Stimulated activated CD8-positive, alpha-beta memory T cell treated with anti-CD3 and anti-CD28 coated beads, Interleukin-12 subunit alpha, Interleukin-12 subunit beta, amount 100 ng/mL, for 24 hours (primary cell): ENCODE results near the gene SLC1A5.
A peak's percentile ranks its signal among the peaks of the same experiment; 100 is the strongest.
"Not testable (repeated sequence)": the region's sequence is repeated elsewhere in the genome, so short reads cannot be mapped to it uniquely, and the experiment has no call there.

Experiments used
- DNase-seq: peaks from one replicate; pipeline ENCODE4 v3.0.0-alpha.2; 2020; ENCODE audit errors: extremely low read depth

Gene SLC1A5

DNA sequence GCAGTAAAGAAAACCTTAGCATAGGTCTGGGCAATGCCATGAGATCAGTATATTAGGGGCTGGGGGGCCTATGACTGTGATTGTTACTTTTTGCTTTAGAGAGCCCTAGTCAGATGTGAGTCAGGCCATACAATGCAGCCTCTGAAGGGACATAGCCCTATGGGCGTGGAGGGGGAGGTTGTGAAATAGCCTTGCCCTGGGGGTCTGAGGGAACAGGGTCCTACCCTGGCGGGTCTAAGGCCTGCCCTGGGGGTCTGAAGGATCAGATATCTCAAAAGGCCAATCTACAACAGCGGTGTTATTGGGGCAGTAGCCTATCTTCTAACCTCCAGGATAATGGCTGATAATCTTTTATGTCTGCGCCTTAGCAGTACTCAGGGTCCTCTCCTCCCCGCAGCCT, 13.8 kb upstream of the SLC1A5 start:
- no peak for DNase-seq

DNA sequence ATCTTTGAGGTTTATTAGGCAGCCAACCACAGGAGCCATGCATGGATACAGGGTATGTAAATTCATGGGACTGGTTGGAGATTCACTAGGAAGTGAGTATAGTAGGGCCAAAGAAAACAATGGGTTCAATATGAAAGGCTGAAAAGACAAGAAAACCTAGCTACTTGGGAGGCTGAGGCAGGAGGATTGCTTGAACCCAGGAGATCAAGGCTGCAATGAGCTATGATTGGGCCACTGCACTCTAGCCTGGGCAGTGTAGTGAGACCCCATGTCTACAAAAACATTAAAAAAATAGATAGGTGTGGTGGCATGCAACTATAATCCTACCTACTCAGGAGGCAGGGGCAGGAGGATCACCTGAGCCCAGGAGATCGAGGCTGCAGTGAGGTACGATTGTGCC, 10.3 kb upstream of the SLC1A5 start:
- no peak for DNase-seq

DNA sequence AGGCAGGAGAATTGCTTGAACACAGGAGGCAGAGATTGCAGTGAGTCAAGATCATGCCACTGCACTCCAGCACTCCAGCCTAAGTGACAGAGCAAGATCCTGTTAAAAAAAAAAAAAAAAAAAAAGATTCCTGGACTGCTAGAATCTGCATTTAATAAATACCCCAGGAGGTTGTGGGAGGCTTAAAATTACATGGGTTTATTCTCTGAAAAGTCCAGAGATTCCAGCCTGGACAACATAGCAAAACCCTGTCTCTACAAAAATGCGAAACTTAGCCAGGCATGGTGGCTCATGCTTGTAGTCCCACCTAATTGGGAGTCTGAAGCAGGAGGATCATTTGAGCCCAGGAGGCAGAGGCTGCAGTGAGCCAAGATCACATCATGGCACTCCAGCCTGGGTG, 9.5 kb upstream of the SLC1A5 start:
- DNase-seq: no peak

DNA sequence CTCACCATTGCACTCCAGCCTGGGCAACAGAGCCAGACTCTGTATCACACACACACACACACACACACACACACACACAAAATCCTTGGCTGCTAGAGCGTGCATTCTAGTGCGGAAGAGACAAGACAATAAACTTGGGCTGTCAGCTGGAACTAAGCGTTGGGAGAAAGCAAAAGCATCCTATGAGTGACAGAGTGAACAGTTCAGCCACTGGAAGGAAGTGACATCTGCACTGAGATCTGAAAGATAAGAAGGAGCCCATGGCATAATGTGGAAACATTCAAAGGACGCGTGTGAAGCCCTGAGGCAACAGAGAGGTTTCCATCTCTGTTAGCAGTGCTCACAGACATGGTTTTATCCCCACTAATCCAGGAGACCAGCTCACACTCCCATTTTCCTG, 3.5 kb upstream of the SLC1A5 start:
- no peak for DNase-seq

DNA sequence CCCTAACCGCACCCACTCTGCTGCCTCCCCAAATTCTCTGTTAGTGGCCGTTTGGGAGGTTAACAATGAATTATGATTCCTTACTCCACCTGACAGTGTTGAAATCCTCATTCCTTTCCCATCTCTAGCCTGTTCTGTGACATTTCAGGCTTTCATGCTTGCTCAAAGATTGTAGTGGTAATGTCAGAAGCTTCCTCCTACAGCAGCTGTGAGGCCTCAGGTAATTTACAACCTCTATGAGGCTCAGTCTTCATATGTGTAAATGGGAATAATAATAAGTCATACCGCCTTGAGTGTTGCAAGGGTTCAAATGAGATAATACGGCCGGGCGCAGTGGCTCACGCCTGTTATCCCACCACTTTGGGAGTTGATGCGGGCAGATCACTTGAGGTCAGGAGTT, 977 bp upstream of the SLC1A5 start:
- DNase-seq: no peak

DNA sequence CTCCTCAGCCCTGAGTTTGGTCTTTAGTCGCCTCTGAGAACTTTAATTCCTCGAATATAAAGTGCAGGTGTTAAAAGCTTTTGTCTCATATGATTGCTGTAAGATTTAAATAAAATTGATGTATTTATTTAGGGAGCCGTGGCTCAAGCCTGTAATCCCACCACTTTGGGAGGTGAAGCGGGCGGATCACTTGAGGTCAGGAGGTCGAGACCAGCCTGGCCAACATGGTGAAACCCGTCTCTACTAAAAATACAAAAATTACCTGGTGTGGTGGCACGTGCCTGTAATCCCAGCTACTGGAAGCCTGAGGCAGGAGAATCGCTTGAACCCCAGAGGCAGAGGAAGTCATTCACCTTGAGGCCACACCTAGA, 559 bp upstream of the SLC1A5 start:
- no peak for DNase-seq

DNA sequence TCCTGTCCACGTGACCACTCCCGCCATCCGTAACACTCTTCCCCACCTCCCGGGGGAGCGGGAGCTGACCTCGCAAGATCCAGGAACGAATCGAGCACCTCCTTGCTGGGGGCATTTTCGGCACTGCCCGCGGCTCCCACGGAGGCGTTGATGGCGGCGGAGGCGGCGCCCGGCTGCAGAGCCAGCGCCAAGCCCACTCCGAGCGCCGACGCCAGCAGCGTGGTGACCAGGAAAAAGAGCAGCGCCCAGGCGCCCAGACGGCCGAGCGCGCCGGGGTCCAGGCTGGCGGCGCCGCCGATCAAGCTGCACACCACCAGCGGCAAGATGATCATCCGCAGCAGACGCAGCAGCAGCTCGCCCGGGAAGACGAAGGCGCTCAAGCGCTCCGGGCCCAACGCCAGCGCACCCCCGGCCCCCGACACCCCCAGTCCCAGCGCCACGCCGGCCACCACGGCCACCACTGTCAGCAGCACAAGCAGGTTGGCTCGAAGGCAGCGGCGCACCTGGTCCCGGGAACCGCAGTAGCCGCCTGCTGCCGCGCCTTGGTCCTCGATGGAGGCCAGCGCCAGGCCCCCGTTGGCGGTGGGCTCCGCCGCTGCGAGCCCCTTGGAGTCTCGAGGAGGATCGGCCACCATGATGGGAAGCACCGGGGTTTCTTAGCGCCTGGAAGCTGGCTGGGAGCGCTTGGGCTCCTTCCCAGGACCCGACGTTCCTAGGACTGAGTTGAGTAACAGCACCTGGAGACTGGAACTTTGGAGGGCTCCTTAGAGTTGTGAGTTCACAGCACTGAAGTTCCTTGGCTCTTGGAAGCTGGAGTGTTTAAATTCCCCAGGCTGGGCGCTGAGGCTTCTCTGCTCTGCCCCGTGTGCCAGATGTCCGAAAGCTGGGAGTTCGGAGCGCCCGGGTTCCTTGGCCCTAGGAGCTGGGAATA, 798 bp downstream of the SLC1A5 start:
- no peak for DNase-seq

DNA sequence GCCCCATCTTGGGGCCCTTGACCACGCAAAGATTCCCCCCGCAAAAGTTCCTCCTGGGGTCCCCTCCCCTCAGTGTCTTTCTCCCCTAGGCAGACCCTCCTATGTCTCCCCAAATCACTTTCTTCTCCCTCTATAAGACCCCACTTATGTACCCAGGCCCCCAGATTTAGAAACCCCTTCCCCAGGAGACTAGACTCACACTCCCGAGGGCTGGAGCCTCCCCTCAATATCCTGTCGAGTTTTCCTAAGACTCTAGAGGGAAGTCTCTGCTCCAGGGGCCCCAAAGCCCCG, 1.4 kb downstream of the SLC1A5 start:
- no peak for DNase-seq

DNA sequence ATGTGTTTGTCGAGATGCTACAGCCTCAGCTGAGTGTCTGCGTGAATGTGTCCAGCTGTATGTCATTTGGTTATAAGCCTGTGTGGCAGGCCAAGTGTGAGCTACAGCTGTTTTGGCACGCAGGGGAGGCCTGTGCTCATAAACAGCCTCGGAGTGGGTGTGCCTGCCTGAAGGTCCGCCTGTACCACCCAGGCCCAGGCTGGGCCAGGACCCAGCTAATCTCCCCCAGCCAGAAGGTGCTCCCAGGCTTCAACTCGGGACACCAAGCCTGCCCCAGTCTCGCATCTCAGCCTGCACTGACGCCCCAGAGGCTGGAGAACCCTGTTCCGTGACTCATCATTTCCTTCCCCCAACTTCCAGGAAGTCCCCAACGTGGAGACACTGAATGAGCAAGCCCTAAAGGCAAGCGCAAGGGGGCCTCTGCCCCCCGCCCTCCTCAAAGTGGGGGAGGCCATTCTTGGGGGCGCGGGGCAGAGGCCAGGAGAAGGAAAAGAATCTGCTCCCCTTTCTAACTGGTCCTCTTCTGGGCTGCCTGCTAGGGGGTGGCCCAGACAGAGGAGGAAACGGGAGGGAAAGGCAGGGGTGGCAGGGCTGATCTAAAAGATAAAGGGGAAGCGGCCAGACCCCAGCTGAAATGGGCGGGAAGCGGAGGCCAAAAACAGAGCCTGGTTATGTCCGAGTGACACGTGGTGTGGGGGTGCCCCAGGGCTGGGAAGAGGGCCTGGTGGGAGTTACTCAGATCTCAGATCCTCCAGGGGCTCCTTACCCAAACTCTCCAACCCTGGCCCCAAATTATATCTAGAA, 2.0 kb downstream of the SLC1A5 start:
- peak; percentile 66 for DNase-seq

DNA sequence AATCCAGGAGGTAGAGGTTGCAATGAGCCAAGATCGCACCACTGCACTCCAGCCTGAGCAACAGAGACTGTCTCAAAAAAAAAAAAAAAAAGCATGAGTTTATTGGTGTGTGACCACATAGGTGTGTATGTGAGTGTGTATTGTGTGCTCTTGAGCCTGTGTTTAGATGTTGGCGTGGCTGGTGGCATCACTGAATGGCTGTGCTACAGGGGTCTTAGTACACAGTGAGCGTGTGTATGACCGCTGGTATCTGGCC, 2.5 kb downstream of the SLC1A5 start:
- no peak for DNase-seq

DNA sequence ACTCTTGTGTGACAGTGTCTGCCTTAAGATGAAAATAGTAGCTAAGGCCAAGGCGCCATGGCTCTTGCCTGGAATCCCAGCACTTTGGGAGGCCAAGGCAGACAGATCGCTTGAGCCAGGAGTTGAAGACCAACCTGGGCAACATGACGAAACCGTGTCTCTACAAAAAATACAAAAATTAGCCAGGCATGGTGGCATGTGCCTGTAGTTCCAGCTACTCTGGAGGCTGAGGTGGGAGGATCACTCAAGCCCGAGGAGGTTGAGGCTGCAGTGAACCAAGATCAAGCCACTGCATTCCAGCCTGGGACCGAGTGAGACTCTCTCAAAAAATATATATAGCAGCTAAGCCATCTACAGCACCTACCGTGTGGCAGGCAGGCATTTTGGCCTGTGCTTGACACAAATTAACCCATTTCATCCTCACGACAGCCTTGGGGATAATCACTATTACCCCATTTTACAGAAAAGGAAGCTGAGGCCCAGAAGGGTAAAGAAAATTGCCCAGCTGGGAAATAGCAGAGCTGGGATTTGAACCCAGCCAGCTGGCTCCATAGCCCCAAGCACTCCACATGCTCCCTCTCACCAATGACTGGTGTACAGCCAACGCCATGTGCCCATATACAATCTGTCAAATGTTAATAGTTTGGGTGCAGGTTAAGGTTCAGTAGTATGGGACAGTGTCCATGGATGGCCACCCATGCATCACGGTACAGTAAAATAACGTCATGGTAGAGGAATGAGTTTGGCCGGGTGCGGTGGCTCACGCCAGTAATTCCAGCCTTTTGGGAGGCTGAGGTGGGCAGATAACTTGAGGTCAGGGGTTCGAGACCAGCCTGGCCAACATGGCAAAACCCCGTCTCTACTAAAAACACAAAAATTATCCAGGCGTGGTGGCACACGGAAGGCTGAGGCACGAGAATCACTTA, 3.1 kb downstream of the SLC1A5 start:
- DNase-seq: no peak

DNA sequence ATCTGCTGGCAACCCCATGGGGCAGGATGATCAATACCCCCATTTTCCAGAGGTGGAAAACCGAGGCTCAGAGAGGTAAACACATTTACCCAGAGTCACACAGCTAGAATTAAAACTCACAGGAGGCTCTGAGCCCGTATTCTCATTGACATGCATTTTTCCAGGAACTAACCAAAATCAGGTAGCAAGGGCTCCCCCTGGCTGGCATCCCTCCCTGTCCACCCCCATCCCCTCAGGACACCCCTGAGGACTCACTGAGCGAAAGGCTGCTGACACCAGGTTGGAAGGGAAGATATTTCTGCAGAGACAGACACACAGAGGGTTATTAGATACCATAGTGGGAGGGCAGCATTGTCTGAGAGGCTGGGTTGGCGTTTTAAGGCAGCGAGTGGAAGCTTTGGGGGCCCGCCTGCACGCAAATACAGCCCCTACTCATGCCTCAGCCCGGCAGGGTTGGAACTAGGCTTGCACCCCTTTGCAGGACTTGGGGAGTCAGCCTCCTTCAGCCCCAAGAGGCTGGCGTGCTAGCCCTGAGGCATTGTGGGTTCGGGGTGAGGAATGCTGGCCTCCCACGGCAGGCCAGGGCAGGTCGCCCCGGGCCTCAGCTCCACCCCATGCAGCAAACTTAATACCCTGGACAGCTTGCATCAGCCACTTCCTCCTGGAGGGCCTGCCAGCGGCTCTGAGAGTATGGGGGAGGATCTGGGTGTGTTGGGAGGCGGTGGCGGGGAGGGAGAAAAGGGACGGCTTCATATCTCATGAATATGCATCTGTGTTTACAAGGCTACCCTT, 3.9 kb downstream of the SLC1A5 start:
- DNase-seq: no peak

DNA sequence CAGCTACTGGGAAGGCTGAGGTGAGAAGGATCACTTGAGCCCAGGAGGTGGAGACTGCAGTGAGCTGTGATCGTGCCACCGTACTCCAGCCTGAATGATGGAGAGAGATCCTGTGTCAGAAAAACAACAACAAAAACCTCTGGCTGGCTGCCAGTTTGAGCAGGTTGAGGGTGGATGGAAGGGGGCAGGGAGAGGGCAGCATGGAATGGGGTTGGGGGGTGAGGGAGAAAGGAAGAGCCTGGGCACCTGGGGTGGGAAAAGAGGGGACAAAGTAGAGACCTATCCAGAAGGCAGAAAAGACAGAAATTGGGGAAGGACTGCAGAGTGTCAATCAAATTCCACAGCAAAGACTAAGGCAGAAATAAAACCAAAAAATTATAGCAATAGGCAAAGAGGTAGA, 4.7 kb downstream of the SLC1A5 start:
- no peak for DNase-seq

DNA sequence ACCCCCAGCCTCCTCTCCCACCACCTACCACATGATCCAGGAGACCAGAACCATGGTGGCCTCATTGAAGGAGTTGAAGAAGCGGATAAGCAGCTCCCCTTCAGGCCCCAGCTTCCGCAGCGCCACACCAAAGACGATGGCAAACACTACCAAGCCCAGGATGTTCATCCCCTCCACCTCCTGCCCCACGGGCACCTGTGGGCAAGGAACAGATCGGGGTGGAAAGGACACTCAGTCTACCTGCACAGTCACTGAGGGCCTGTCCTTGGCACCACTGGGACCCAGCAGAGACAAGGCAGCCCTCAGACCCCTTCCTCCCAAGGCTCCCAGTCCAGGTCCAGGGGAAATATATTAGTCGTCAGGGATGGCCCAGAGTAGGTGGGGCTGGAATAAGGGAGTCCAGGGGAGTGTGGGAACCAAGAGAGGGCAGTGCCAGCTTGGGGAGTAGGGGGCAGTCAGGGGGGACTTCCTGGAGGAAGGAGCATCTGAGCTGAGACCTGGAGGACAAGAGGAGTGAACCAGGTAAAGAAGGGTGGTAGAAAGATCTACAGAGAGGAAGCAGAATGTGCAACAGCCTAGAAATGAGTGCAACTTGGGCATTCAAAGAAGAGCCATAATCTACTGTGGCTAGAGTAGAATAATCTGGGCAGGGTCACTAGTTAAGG, 5.9 kb downstream of the SLC1A5 start:
- DNase-seq: no peak

DNA sequence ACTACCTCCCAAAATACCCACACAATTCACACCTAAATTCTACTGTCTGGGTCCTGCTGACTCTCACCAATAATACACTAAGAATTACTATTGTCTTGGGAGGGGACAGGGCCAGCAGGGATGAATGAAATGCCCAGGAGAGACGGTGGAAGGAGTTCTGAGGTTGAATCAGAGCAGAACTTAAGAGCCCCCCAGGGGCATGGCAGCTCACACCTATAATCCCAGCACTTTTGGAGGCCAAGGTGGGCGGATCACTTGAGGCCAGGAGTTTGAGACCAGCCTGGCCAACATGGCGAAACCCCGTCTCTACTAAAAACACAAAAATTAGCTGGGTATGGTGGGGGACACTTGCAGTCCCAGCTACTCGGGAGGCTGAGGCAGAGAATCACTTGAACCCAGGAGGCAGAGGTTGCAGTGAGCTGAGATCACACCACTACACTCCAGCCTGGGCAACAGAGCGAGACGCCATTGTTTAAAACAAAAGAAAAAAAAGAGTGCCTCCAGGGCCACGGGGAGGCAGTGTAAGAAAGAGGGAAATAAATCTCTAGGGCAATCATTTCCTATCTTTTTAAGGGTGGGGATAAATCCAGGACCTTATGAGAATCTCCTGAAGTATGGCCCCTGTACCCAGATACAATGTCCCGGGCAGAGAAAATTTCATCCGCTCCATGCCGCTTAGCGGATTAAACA, 10.3 kb downstream of the SLC1A5 start:
- DNase-seq: not testable (repeated sequence)

DNA sequence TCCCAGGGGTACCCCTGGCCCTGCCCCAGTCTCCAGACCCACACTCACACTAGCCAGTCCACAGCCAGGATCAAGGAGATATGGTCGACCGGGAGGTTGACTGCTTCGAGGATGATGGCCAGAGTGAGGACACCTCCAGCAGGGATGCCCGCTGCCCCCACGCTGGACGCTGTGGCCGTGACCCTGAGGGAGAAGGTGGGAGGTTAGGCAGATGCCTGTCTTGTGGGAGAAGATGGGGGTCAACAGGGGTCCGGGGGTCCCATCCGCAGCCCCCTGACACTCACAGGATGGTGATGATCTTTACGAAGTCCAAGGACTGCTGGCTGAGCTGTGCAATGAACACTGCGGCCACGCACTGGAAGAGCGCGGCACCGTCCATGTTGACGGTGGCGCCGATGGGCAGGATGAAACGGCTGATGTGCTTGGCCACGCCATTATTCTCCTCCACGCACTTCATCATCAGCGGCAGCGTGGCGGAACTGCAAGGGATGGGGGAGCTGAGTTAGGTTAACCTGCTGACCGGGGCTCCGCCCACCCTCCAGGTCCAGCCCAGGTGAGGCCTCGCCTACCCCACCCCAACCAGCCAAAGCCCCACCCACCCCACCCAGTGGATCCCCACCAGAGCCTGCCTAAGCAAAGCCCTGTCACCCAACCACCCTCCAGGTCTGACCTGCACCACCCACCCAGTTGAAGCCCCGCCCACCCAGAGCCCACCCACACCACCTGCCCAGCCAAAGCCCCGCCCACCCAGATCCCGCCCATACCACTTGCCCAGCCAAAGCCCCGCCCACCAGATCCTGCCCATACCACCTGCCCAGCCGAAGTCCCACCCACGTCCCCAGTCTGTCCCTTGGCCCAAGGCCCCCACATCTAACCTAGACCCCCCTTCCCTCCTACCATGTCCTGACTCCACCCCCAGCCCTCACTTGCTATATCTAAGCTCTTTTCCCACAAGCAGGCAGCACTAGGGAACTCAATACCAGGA, 11.2 kb downstream of the SLC1A5 start:
- DNase-seq: no peak

DNA sequence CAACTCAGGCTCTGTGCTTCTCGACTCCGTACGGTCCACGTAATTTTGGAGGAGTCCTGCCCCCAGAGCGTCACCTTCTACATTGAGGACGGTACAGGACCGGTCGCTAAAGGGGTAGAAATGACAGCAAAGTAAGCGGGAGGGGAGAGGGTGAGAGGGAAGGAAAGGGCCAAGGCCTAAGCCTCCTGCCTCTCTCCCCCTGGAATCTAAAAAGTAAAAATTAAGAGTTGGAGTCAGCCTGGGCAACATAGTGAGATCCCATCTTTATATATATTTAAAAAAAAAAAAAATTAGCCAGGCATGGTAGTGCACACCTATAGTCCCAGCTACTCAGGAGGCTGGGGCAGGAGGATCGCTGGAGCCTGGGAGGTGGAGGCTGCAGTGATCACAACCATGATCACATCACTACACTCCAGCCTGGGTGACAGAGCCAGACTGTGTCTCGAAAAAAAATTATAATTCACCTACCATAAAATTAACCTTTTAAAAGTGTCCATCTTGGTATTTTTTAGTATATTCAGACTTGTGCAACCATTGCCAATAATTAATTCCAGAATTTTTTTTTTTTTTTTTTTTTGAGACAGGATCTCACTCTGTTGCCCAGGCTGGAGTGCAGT, 12.6 kb downstream of the SLC1A5 start:
- DNase-seq: no peak

DNA sequence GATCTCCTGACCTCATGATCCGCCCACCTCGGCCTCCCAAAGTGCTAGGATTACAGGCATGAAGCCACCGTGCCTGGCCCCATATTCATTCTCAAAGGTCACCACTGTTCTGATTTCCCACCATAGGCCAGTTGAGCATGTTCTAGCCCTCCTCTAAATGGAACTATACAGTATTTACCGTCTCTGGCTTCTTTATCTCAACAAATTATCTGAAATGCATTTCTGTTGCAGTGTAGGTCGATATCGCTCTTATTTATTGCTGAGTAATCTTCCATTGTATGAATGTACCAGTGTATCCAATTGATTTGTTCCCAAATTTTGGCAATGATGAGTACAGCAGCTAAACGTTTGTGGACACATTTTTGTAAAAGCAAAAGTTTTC, 15.4 kb downstream of the SLC1A5 start:
- DNase-seq: no peak
